HG03064 (cell line): ENCODE results near the gene DGKG.

Experiments
- ATAC-seq: cut with Tn5 transposase; IDR thresholded peaks from one replicate; pipeline ENCODE4 v1.9.1; 2021; ENCODE audit warnings: low read depth; ENCODE audit not compliant: unreplicated experiment

DGKG gene

DNA sequence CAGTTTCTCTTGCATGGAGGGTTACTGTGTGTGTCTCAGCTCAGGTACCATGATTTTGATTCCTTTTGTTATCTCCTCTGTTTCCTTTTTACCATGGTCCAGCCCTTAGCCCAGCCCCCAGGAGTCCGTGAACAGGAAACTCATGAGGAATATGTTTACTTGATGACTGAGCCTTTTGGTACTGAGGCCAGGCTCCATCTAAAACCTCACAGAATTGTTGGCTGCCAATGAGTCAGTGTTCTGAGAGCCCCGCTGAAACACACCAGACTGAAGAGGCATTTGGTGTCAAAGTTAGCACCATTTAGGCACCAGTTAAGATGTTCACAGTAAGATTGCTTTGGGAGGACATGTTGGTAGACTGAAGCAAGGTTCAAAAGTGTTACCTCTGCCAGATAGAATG lies 80.9 kb downstream of the DGKG start:
- ATAC-seq = no peak

- no peak for ATAC-seq
Observed at GRCh38 chr3:186280737-186281136, 81.3 kb downstream of the DGKG start.

- no peak for ATAC-seq
Observed at GRCh38 chr3:186277268-186277909, 84.6 kb downstream of the DGKG start.

DNA sequence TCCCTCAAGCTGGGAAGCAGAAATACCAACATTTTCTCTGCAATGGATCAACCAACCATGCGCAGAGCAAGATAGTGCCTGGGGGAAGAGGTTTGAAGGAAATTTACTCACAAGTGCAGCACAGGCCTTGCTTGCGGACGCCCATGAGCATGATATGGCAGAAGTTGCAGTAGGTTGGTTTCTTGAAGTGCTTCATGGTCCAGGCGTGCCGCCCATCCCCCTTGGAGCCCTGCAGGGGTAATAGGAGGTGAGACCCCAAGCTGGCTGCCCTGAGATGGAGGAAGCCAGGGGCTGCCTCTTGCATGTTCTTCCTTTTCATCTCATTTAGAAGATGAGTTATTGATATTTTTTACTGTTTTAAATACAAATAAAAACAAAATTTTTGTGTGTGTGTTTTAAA lies 86.6 kb downstream of the DGKG start:
- no peak for ATAC-seq

GRCh38 chr3:186273586-186273985 lies 88.4 kb downstream of the DGKG start:
- ATAC-seq = no peak

GRCh38 chr3:186270701-186271100 lies 91.3 kb downstream of the DGKG start:
- ATAC-seq = no peak

GRCh38 chr3:186268616-186269448 lies 93.2 kb downstream of the DGKG start:
- ATAC-seq = no peak

- ATAC-seq = no peak
Observed at GRCh38 chr3:186267758-186268157, 94.3 kb downstream of the DGKG start.

DNA sequence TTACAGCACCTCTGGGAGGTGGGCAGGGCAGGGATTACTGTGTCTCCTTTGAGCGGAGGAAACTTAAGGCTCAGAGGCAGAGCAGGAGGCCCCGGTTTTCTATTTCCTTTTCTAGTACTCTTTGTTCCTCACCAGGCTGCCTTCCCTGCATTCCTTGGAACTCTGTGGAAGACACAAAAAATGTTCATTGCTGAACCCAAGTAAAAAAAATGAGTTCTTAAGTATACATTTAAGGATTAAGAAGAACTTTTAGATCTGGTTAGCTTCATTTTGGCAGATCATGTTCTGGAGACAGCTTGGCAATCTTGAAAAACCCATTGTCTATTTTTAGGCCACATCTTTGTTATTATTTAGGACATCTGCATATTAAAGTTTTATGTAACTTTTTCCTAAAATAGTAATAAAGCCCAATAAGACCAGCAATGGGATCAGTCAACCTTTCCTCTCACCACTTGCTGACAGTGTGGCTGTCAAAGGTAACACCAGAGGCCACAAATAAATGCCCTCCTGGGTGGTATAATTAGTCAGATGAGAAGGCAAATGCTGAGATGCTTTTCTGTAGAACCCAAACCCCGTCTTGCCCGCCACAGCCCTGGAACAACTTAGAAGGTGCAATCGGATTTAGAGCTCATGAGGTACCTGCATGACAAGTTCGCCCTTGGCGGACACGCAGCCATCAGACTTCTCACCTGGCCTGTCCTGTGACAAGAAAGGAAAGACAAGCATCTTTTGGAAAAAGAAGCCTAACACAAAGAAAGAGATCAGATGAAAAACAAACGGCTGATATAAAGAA lies 97.2 kb downstream of the DGKG start:
- no peak for ATAC-seq

DNA sequence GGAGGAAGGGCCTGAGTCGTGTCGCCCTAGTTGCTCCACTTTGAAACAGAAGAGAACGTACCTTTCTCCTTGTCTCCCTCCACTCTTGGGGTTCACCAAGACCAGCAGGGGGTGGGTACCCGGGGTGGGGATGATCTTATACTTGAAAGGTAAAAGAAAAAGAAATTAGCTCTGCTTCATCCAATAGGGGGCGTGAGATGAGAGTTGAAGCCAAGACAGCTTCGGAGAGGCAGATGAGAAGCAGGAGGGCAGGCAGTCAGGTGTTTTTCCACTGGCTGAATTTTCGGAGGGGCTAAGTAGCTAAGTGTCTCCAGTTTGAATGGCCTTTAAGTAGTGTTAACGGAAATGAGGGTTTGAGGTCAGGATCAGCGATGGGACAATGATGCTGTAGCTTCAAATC lies 100.4 kb downstream of the DGKG start:
- ATAC-seq = no peak

DNA sequence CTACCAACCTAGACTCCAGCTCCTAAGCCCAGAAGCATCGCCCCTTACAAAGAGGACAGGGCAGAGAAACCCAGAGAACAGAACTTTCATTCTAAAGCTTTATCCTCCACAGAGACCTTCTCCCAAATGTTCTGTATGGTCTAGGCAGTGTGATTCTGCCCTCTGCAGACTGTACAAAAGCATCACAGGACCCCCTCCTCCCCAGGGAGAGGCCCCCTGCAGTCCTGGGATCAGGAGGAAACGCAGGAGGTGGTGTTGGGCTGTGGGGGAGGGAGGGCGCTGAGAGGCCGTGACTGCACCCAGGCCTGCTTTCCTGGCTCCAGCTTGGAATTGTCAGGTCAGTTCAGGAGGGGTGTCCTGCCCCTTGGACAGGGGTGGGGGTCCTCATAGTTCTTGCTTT lies 101.3 kb downstream of the DGKG start:
- no peak for ATAC-seq

- peak; percentile 57 for ATAC-seq
Observed at GRCh38 chr3:186259612-186260383, 102.2 kb downstream of the DGKG start.

- ATAC-seq = no peak
Observed at GRCh38 chr3:186258968-186259367, 103.1 kb downstream of the DGKG start.

- no peak for ATAC-seq
Observed at GRCh38 chr3:186257866-186258265, 104.2 kb downstream of the DGKG start.

DNA sequence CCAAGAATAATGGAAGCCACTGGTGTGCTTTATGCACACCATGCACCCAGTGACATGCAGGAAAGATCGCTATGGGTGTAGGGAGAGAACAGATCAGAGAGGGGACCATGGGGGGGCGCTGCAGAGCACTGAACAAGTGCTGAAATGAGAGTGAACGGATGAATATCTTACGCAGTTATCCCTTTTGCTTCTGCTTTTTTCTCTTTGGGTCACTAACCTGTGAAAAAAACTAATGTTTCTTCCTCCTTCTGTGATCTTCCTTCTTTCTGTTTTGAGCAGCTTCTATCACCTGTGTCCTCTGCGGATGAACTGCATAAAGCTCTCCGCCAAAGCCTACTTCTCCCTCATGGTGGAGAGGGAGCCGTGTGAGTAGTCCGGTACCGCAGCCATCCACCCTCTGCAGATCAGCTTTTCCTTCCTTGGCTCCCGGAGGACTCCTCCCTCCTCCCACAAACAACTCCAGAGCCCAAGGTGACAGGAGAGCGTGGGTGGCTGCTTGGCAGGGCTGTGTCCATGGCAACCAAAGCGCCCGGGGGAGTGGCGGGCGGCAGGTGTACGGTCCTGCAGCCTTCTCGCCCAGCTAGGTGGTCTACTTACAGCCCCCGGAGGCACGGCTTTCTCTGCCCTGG lies 106.2 kb downstream of the DGKG start:
- no peak for ATAC-seq

DNA sequence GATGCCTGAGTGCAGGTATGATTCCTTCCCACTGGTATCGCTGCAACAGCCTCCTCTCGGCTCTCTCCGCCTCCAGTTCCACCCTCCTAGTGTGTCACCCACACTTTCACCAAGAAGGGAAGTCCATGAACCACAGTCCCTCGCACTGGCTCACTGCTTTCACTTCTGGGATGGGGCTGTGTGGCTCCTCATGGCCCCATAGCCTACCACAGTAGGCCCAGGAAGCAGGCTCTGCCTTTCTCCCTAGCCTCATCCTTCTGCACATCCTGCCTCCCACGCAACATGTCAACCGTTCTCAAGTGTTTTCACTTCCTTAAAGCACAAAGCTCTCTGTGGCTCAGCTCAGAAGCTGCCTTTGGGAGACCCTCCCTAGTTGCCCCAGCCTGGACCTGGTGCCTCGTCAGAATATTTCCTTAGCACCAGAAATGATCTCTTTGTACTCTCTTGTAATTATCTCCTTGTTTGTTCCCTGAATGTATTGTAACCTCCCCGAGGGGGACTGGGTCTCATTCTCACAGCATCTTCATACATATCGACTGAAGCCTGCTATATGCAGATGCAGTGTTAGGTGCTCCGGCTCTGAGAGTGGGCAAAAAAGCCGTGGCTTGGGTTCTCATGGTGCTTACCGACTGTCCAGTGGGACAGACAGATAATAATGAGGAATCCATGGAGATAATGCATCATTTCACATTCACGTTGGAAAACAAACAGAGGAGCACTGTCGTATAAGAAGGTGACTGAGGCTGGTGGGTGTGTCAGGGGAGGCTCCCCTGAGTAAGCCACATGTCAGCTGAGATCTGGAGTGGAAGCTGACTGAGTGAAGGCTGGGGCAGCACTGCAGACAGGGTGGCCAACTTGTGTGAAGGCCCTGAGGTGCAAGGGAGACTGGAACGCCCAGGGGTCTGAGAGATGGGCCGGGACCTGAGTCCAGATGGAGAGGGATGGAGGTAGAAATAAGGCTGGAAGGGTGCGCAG lies 107.1 kb downstream of the DGKG start:
- peak; percentile 58 for ATAC-seq

DNA sequence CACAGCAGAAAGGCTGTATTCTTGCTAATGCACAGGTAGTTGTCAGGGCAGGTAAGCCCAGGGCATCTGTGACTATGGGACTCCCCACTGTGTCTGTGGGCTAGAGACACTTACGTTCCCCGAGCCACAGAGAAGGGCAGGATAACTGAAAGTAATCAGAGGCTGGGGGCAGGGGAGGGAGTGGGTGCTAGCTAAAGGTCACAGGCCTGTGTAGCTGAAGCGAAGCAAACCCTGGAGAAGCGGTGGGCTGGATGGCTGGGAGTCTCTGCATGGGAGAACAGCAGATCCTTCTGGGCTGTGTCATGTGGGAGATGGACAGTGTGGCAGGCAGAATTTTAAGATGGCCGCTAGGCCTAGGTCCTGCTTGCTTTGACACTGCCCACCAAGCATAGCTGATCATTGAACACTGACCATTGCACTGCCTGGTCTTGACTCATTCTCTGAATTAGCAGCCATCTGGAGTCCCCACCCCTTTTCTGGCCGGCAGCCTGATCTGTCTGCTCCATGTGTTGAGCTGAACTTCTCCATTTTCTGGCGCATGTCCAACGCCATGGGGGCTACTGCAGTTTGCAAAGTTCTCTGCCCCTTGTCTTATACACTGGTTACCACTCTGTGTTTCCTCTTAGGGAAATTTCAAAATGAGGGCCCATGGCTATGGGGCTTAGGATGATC lies 110.0 kb downstream of the DGKG start:
- no peak for ATAC-seq

DNA sequence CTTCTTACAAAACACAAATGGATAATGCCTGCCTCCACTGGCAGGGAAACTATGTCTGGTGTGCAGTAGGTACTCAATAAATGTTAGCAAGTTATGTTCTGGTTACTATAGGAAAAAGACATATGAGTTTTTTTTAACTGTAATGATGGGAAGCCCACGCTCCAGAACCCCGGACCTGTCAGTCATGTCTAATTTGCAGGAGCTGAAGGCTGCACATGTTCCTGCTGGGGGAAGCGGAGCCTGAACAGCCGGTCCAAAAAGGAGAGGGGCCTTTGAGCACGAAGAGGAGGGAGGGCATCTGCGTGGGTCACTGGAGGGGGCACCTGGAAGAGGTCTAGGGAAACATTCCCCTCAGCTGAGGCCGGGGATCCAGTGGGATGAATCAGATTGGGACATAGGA lies 113.2 kb downstream of the DGKG start:
- no peak for ATAC-seq
